Stimulated activated CD4-positive, alpha-beta T cell treated with anti-CD3 and anti-CD28 coated beads, TNF-alpha, amount 100 ng/mL, for 48 hours (primary cell): ENCODE measurements around the gene ESRRB.

Source experiments
- DNase-seq, 3 donors: peaks; one replicate each; pipeline ENCODE4 v3.0.0-alpha.2; 2020; ENCODE audit warnings: low read depth in 3 of 3

ESRRB gene

DNA sequence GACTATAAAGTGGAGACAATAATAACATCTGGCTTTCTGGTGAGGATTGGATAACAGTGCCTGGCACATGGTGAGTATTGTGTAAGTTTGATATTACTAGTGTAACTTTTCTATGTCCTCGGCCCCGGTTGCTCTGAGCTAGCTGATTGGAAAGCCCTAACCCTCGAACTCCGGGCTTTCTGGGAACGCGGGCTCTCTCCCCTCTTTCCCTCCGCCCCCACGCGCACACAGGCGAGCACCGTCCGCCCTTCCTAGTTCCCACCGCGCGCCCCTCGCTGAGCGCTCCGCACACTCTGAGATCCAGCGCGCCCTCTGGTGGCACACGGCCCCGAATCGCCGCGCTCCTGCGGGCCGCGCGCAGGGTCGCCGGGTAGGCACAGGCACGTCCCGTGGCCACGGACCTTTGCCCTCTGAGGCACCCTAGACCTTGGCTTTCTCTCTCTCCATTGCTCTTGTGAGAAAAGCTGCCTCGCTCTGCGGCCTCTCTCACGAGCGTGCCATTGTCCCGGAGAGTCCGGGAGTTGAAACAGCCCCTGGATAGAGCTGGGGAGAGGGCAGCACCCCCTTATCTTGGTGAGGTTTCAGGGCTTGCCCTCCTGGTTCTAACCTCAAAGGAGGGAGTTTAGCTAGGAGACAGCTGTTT, 23.2 kb upstream of the ESRRB start:
- peak; percentile 8 to 58 (median 14) for DNase-seq

DNA sequence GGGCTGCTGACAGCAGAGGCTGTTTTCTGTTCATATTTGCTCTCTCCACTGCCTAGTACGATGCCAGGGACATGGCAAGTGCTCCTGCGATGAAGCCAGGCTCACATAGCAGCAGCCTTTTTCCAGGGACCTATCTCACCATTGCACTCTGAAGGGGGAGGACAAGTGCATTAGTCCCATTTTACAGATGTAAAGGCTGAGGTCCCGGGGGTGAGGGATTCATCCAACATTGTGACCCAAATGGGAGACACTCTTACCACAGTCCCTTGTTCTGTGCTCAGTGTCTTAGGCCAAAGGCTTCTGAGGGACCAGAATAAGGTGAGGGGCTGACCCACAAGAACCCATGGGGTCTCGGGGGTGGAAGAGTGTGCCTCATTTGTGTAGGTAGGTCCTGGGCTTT, 21.6 kb upstream of the ESRRB start:
- no peak for DNase-seq

DNA sequence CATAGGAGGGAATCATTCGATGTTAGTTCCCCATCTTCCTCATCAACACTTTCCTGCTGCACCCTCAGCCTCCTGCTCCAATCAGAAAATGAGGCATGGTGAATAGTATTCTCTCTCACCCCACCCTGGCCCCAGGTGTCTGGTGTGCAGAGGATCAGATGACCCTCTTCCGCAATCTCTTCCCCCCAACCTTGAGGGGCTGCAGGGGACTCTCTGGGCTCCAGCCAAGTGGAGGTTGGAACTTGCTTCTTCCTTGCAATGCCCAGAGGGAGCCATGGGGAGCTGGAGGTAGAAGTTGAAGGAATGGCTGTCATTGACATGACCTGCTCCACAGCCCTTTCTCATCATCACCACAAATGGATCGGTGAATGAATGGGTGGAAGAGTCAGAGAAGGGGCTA, 20.2 kb upstream of the ESRRB start:
- no peak for DNase-seq

DNA sequence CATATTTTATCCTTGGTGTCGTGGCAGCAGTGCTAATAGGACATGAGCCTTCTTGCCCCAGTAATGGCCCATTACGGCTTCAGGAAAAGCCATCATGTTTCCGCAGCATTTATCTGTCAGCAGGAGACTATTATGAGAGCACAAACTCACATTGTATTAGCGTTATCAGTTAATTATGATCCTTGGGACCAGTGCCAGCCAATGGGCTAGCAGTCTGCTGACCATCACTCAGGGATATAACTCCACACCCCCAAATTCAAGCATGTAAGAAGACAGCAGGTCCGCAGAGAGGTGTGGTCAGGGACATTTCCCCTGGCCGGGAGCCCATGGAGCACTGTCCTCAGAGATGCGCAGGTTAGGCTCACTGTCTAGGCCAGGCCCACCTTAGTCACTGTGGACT, 4.9 kb upstream of the ESRRB start:
- no peak for DNase-seq

DNA sequence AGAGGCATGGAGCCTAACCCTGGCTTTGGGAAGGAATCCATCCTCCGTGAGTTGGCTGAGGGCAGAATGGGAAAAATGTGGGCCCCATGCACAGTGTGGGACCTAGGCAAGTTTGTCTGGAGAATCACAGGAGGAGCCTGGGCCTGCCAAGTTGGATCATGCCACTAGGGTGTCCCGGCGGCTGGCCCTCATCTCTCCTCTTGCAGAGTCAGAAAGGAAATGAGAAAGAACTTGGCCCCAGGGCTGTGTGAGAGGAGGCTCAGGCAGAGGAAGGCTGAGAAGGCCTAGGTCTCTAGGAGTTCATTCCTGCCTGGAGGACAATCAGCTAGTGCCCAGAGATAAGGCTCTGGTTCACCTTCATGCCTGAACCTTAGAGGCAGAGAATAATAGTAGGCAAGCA, 2.5 kb upstream of the ESRRB start:
- DNase-seq = no peak

DNA sequence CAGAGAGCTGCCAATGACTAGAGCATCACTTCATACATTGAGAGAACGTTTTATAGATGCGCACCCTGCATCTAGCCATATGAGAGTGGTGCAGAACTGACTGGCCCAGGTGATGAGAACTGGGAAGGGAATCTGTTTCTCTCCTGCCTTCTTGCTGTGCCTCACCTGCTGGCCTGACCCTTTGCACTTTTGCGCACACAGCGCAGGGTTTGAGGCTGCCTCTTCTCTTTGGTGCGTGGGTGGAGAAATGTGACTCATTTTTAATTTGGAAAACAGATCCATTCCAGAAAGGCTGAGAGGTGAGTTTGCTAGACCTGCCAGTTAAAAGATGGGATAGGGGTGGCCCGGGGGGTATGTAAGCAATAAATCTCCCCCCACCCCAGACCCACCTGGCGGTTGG, 453 bp upstream of the ESRRB start:
- no peak for DNase-seq

DNA sequence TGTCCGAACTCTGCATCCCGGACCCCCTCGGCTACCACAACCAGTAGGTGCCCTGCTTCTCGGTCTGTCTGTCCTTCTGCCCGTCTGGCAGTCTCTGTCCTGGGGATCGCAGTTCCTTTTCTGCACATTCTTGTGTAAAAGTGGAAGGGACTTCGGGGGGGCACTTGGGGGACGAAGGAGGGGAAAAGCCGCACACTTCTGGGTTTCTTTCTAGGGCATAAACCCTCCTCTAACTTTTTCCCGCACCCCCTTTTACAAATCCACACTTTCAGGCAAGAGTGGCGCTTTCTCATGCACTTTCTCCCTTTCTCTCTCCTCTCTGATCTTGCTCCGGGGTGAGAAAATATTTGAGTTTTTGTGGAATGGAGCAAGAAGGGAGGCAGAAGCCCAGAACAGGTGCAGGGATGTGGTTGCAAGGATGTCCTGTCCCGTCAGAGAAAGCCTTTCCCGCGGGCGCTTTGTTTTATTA, 506 bp downstream of the ESRRB start:
- DNase-seq = no peak

DNA sequence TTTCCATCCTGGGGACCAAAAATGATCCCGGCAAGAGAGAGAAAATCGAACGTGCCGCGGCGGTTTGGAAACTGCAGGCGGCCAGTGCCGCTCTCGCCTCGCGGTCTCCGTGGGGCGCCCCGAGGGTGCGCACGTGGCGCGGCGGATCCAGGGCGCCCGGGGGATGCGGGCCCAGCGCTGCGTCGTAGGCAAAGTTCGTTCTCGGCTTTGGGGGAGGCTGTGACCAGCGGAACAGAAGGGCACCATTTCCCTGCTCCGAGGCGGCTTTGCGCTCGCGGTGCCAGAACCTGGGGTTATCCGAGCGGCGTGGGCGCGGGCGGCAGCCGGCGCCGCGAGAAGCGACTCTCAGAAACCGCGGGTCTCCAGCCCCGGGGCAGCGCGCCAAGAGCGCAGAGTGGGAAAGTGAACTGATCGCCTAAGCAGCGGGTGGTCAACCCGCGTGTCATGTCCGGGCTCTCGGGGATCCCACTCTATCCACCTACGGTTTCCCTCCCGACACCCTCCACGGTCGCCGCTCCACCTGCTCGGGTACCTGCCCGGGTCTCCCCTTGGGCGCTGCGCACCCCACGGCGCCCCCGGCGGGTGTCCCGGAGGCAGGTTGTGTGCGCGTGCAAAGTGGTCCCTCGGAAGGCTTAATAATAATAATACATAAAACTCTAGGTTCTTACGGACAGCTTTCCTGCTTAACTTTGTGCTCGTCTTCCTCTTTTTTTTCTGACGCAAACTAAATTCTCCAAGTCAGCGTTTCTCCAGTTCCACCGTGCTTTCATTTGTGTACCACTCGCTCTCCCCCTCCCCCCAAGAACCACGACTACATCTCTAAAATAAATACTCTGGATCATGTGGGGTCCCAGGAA, 1.2 kb downstream of the ESRRB start:
- no peak for DNase-seq

DNA sequence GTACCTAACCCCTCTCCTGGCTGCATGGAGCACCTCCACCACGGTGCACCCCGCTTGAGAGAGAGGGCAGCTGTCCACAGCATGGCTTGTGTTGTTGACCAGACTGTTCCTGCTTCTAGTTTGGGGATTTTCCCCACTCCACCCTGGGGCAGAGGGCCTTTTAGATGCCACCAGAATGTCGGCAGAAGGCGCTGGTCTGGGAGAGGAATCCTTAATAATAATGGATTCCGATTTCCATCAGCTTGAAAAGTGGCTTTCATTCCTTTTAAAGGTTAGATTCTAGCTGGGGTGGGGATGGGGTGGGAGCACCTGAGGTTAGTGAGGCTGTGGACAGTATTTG, 1.8 kb downstream of the ESRRB start:
- no peak for DNase-seq

DNA sequence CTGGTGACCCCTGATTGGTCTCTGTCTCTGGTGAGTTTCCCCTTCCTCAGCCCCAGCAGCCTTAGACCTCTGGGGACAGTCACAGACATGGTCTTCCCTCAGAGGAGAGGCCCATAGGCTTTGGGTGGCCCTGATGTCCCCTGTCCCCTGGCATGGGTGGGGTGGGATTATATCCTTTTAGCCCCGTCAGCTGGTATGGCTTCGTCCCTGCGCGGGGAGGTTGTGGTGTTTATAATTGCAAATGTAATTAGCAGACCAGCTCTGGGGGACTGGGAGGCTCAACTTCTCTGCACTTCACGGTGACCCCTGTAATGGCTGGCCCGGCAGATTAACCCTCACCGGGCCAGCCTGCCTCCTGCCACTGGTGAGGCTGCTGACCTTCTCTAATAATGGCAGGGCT, 5.1 kb downstream of the ESRRB start:
- no peak for DNase-seq

DNA sequence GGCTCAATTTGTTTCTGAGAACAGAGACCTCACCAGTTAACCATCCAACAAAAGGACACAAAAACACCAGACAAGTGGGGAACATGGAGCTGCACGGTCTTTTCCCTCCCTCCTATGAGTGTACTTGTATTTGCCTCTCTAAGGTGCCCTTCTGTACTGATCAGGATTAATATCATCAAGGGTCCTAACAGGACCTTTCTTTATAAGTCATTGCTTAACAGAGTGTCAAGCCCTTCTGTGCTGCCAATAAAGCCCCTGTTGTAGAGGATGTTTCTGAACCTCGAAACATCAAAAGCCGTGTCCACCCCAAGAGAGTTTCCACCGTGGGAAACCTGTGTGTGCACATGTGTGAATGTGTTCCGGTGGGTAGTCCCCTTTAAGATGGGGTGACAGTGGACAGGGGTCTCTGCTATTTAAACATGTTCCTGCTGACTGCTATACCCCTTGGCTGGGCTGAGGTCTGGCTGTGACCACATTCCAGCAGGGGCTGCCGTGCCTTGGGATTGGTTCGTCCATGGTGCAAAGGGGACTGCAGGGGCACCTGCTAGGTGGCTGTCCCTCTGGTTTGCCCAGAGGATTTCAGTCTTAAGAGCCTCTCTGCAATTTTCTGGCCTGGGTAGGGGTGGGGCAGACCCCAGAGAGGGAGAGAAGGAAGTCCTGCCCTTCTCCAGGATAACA, 6.0 kb downstream of the ESRRB start:
- no peak for DNase-seq

DNA sequence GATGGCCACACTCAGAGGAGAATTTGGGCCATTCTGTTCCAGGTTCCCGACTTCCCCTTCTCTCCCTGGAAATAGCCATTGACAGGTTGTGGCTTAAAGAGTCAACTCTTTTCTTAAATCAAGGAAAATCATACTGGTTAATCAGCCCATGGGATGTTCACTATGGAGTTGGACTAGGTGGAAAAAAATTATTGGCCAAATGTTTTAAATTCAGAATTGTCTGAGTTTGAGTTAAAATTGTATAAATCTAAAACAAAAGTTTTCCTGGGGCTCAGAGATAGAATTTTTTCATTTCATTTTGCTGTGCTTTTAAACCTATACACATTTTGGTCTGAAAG, 6.5 kb downstream of the ESRRB start:
- no peak for DNase-seq

DNA sequence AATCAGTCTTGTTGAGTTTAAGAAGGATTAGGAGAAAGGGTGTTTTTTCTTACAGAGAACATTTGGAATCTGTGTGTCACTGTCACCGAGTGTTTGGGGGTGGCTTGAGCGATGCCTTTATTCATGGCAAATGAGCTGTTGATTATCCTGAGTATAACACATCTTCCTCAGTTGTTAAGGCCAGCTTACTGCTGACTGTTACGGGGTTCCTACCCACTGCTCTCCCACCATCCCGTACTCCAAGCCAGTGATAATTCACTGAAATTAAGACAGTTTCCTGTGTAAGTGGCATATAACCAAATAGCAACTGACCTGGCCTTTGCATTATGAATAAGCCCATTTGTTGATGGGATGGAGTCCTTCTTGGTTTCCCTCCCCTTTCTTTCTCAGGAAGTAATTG, 9.5 kb downstream of the ESRRB start:
- DNase-seq = no peak

DNA sequence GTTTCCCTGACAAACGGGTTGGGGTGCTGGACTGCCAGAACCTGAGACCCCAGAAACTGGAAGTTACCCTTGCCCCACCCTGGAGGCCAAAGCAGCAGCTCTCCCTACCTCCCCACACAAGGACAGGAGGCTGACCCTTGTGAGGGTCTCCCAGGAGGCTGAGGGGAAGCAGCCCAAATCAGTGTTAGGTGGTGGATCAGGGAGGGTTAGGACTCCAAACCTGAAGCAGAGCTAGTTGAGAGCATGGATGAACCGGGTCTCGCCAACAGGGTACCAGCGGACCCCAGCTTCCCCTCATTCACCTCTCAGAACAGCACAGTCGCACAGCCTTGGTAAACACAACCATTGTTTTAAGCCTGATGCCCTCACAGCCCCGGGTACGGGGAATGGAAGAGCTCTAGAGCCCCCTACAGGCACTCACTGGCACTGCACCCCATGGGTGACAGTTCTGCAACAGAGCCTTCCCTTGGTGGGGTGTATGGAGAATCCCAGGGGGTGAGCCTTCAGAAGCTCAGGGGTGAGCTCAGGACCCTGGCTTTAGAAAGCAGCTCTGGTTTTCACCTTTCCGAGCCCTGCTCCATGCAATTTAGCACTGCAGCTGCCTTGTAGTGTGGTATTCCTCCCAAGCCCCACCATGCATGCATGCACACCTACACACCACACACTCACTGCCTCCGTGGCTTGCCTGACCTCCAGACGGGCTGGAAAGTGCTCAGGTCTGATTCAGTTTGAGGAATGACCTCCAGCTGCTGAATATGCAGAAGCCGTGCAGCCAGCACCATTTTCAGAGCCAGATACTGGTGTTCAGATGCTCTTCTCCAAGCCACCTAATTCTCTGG, 11.2 kb downstream of the ESRRB start:
- DNase-seq = peak; percentile 41 to 48 (median 42)

DNA sequence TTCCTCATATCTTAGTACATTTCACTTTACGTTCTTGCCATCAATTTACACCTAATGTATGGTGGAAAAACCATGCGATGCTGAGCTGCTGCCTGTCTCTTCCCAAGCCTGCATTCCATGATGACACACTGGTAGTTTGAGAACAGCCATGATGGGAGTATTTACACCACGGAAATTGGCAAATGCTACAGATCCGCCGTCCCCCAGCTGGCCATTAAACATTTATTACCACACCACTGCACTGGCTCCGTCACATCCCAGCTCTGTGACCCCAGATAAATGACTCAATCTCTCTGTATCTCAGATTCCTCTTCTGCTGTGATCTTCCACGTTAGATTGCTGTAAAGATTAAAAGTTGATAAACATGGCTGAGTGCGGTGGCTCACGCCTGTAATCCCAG, 13.9 kb downstream of the ESRRB start:
- DNase-seq = no peak

DNA sequence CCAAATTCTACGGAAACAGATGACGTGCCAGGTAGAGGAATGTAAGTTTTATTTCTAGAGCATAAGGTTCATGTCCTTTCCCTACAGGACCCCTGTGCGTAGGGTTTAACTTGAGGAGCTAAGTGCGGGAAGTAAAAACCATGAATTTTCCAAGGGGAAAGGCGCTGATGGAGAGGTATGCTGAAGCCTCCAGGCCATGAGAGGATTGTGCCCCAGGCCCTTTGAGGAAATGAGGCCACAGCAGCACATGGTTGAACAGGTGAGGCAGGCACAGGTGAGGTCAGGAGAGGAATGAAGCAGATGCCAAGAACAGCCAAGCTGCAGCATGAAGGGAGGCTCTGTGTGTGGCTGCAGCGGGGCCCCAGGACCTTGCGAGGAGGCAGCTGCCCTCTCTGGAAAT, 14.7 kb downstream of the ESRRB start:
- DNase-seq = no peak

DNA sequence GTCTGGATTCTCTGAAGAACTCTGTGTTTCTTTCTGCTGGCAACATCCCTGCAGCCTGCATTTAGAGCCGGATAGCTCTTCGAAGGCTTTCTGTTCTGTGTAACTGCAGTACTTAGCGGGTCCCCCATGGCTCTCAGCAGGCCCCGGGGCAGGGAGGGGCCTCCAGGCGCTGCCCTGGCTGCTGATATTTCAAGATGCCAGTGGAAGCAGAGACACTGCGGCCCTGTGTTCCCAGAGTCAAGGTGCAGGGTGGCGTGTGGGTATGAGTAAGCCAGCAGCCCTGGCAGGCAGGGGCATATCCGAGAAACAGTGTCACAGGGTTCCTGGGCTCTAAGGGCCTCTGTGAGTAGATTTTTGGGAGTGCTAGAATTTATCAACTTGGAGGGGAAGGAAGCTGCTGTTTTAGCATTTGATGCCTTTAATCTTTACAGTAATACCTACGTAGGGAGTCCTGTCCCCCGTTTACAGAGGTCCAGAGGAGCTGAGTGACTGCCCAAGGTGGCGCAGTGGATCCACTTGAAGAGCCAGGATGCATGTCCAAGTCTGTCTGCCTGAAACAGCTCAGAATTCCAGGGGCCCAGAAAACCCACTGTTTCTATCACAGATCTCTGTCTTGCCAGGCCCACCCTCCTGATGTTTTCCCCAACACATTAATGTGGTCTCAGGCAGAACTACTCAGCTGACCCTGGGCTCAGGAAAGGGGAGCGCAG, 16.2 kb downstream of the ESRRB start:
- no peak for DNase-seq

DNA sequence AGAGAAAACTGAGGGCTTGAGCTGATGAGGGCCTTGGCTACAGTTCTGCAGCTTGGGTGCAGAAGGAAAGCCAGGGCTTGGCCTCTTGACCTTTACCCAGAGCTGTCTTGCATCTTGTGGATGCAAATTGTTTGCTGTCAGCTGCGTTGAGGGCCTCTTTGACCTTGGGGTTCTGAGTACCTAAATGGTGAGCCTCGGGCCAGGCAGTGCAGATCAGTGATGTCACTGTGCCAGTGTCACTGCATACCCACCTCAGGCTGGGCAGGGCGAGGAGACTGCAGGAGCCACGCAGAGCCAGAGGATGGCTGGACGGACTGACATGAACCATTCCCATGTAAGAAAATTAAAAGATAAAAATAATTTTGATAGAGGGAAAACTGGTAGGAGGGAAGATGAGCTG, 18.6 kb downstream of the ESRRB start:
- no peak for DNase-seq

DNA sequence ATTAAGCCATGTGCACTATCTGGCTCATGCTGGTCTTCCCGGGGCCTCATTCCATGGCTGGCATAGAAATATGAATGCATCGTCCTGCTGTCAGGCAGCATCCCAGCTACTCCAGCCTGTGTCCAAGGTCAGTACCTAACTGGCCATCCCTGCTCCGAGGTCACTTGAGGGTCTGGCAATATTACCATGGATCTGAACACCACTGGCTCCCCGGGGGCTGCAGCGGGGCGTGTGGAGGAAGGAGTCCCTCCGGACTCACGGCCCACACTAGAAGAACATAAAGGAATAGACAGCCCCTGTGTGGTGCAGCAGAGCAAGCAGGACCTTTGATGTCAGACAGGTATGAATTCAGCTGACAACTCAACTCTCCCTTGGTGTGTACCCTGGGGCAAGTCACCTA, 19.2 kb downstream of the ESRRB start:
- no peak for DNase-seq

DNA sequence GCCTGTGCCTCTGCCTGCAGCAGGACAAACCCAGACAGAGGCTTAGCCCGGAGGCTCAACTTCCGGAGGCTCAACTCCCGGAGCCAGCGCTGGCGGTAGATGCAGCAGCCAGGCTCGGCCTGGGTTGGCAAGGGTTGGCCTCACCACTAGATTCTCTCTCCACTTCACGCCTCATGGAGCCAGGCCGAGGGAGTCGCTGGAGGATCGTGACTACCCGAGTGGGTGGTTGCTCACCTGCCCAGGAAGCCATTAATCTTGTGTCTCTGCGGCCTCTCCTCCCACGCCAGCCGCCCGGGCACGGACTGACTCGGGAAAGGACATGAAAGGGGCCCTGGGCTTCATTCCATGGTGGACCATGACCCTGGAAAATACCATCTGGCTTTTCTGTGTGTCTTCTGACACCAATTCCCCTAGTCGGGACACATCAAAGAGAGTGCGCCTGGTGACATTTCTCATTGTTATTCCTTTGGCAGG, 20.8 kb downstream of the ESRRB start:
- no peak for DNase-seq

DNA sequence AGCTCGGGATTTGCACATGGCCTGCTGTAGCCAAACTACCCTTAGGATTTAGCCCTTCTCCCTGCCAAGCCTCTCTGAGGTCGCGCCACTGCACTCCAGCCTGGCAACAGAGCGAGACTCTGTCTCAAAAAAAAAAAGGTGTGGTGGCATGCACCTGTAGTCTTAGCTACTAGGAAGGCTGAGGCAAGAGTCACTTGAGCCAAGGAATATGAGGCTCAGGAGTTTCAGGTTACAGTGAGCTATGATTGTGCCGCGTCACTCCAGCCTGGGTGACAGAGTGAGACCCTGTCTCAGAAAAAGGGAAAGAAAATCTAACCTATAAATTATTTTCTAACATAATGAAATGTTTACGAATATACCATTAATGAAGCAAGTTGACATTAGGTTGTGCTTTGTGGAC, 29.7 kb downstream of the ESRRB start:
- DNase-seq = no peak
